Left lung (tissue), 10 donors: ENCODE data around the gene CDC42BPA. TPM values are rescaled to one million over a fixed set of nuclear protein-coding genes. Genes with fewer than 3 reads are reported as not detected.
A peak's percentile ranks its signal among the peaks of the same experiment; 100 is the strongest.
"Not testable (repeated sequence)": the region's sequence is repeated elsewhere in the genome, so short reads cannot be mapped to it uniquely, and the experiment has no call there.

Source experiments
- ATAC-seq: fragments of 200-7000 bp; cut with Tn5 transposase; one replicate; pipeline ENCODE4 v1.9.1; 2020; ENCODE audit warnings: moderate library complexity
- DNase-seq, 4 donors: peaks; one replicate each; pipeline ENCODE4 v3.0.0-alpha.2; 2013 to 2020
- H3K27ac ChIP-seq, 2 donors: fragments of 200-600 bp; sonication (generic) in 1 of 2; one replicate each; pipeline versions ENCODE4 v1.5.0 to v1.8.0; 2020 to 2021
- H3K27me3 ChIP-seq, 2 donors: fragments of 200-600 bp; sonication (generic) in 1 of 2; one replicate each; pipeline versions ENCODE4 v1.5.0 to v1.8.0; 2020 to 2021
- H3K36me3 ChIP-seq, 2 donors: fragments of 200-600 bp; sonication (generic) in 1 of 2; one replicate each; pipeline versions ENCODE4 v1.5.0 to v1.8.0; 2020 to 2021
- H3K4me1 ChIP-seq, 2 donors: fragments of 200-600 bp; one replicate each; pipeline ENCODE4 v1.8.0; 2021
- H3K4me3 ChIP-seq, 2 donors: fragments of 200-600 bp; sonication (generic) in 1 of 2; one replicate each; pipeline versions ENCODE4 v1.5.0 to v1.8.0; 2020 to 2021; ENCODE audit warnings: mild to moderate bottlenecking in 1 of 2
- H3K9me3 ChIP-seq, 2 donors: fragments of 200-600 bp; sonication (generic) in 1 of 2; one replicate each; pipeline versions ENCODE4 v1.5.0 to v1.8.0; 2020 to 2021
- intact Hi-C, 2 donors: fragments of 100-400 bp; cut with DNase I; formaldehyde crosslinking; loops; one replicate each; pipeline versions ENCODE4 v1.11.2 to v1.14.2; 2022
- polyA plus RNA-seq, 6 donors: library from polyadenylated mRNA; unstranded; fragments of 120-200 nt; gene quantifications; one replicate each; pipeline ENCODE4 v1.2.1, GENCODE V29; 2013; ENCODE audit not compliant: insufficient read length in 6 of 6
- total RNA-seq, 2 donors: library from RNA; stranded (reverse); fragmentation: NEBNext Ultra II Directional; extraction: Animal tissue kit (Norgen Biotek cat#: 25700); gene quantifications; one replicate each; pipeline ENCODE4 v1.2.1, GENCODE V29; 2021
- TF ChIP-seq, protein P1 (sequence below), 2 donors: fragments of 200-600 bp; sonication (generic) in 1 of 2; IDR thresholded peaks; one replicate each; pipeline versions ENCODE4 v1.5.0 to v1.8.0; 2021; ENCODE audit warnings: antibody characterized with exemption in 2 of 2
- donor health status: DM: no; HTN: yes; CAD: no.
- donor health status: DM: no; HTN: no; CAD: no.

The CDC42BPA gene
- total and polyA plus RNA-seq, 8 donors = 35.8 to 49.0 (median 43.4) TPM

DNA sequence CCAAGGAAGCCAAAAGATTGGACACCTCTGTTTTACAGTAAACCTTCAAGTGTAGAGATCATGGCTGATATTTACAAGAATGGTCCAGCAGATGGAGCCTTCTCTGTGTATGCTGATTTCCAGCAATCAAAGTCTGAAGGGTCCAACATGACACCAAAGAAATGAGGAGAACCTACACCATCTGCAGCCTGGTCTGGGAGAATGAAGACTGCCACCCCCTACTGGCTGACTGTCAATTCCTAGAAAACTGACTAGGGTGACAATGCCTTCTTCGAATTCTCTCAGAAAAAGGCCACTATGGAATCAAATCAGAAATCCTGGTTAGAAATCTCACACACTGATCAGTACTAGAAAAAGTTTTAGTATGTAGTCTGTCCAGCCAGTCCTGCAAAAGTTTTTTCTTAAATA lies 83.3 kb downstream of the CDC42BPA start:
- ATAC-seq (peak; percentile 74), DNase-seq (peak in 2 of 4 donors; percentile 14 to 44)
- Histone ChIP-seq H3K36me3 (no peaks in the 10 kb centered on the region), H3K9me3 (no peaks in the 10 kb centered on the region), H3K27me3 (no peaks in the 10 kb centered on the region), H3K27ac (no peak overlapping the region), H3K4me3 (no peak overlapping the region), H3K4me1 (no peaks in the 10 kb centered on the region)
- TF ChIP-seq, protein P1, sequence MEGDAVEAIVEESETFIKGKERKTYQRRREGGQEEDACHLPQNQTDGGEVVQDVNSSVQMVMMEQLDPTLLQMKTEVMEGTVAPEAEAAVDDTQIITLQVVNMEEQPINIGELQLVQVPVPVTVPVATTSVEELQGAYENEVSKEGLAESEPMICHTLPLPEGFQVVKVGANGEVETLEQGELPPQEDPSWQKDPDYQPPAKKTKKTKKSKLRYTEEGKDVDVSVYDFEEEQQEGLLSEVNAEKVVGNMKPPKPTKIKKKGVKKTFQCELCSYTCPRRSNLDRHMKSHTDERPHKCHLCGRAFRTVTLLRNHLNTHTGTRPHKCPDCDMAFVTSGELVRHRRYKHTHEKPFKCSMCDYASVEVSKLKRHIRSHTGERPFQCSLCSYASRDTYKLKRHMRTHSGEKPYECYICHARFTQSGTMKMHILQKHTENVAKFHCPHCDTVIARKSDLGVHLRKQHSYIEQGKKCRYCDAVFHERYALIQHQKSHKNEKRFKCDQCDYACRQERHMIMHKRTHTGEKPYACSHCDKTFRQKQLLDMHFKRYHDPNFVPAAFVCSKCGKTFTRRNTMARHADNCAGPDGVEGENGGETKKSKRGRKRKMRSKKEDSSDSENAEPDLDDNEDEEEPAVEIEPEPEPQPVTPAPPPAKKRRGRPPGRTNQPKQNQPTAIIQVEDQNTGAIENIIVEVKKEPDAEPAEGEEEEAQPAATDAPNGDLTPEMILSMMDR (IDR thresholded peaks at IDR 0.05) = peak; percentile 17 to 30
- intact Hi-C loops = loop anchor here in 1 of 2 donors (10.0 kb wide), 1 partner anchor 200 kb away; no protein-coding TSS in a partner anchor

DNA sequence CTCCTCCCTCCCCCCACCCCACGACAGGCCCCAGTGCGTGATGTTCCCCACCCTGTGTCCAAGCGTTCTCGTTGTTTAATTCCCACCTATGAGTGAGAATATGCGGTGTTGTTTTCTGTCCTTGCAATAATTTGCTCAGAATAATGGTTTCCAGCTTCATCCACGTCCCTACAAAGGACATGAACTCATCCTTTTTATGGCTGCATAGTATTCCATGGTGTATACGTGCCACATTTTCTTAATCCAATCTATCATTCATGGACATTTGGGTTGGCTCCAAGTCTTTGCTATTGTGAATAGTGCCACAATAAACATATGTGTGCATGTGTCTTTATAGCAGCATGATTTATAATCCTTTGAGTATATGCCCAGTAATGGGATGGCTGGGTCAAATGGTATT lies 87.2 kb downstream of the CDC42BPA start:
- ATAC-seq, H3K4me1 ChIP-seq, H3K27ac ChIP-seq, H3K36me3 ChIP-seq, H3K27me3 ChIP-seq, DNase-seq, H3K4me3 ChIP-seq, H3K9me3 ChIP-seq: not testable (repeated sequence)
- intact Hi-C loops = loop anchor here in 1 of 2 donors (10.0 kb wide), 1 partner anchor 204 kb away; no protein-coding TSS in a partner anchor

DNA sequence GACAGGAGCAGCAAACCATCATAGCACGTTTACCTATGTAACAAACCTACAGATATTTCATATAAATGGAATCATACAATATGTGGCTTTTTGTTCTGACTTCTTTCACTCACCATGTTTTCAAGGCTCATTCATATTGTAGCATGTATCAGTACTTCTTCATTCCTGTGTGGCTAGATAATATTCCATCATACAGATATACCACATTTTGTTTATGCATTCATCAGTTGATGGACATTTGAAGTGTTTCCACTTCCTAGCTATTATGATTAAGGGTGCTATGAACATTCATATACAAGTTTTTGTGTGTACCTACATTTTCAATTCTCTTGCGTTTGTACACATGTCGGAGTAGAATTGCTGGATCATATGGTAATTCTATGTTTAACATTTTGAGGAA lies 90.1 kb downstream of the CDC42BPA start:
- no peak overlapping the region for H3K4me3 ChIP-seq
- no peaks in the 10 kb centered on the region for H3K36me3 ChIP-seq
- TF ChIP-seq, protein P1 (IDR thresholded peaks at IDR 0.05) = no peak
- H3K9me3 ChIP-seq = no peaks in the 10 kb centered on the region
- DNase-seq (no peak), ATAC-seq (no peak)
- no peaks in the 10 kb centered on the region for H3K27me3 ChIP-seq
- peaks cover 0 to 11% of the 10 kb centered on the region in 2 donors for H3K4me1 ChIP-seq
- no peak overlapping the region for H3K27ac ChIP-seq
- intact Hi-C loops = no loop called here

DNA sequence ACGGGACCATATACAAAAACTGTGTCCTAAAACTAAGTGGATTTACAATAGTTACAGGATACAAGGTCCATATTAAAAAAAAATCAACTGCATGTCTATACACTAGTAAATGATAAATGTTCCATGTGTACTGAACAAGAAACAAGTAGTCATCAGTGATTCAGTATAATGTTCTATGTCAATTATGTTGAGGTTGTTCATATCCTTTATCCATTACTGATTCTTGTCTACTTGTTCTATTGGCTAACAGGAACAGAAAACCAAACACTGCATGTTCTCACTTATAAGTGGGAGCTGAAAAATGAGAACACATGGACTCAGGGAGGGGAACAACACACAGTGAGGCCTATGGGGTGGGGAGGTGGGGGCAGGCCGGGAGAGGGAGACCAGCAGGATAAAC lies 90.5 kb downstream of the CDC42BPA start:
- intact Hi-C loops = no loop called here
- H3K9me3 ChIP-seq = no peaks in the 10 kb centered on the region
- H3K4me1 ChIP-seq = peaks cover 0 to 15% of the 10 kb centered on the region in 2 donors
- DNase-seq (no peak), ATAC-seq (no peak)
- H3K4me3 ChIP-seq = no peak overlapping the region
- TF ChIP-seq, protein P1 (IDR thresholded peaks at IDR 0.05) = no peak
- no peaks in the 10 kb centered on the region for H3K36me3 ChIP-seq
- H3K27me3 ChIP-seq = no peaks in the 10 kb centered on the region
- H3K27ac ChIP-seq = no peak overlapping the region

DNA sequence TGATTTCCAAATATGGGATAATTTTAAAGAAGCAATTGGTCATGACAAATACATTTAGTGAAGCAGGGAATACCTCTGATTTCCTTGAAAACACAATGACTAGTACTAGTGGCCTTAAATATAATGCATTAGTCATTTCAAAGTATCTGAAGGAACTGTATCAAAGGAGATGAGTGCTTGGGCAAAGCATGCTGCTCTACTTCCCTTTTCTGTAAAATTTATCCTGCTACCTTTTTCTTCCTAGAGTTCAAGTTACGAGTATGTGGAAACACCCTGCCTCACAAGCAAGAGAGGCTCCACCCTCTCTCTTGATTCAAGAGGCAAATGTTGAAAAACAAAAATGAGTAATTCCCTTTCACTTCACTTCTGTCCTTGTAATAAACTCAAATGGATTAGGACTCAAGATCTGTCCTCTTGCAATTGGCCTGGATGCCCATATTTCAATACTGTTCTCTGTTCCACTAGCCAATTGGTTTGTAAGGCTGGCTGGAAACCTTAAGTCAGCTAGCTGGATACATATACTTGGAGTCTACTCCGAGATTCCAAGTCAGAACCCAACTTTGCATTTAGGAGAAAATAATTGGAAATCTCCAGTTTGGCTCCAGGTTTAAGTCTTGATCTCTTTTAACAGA lies 92.5 kb downstream of the CDC42BPA start:
- Histone ChIP-seq H3K27ac (no peak overlapping the region), H3K27me3 (no peaks in the 10 kb centered on the region)

More for the DNA sequence above, 92.5 kb downstream of the CDC42BPA start:
- intact Hi-C loops = no loop called here
- no peaks in the 10 kb centered on the region for H3K9me3 ChIP-seq
- no peaks in the 10 kb centered on the region for H3K36me3 ChIP-seq
- H3K4me1 ChIP-seq = peaks cover 0 to 16% of the 10 kb centered on the region in 2 donors
- H3K4me3 ChIP-seq = no peak overlapping the region
- TF ChIP-seq, protein P1 (IDR thresholded peaks at IDR 0.05) = no peak
- DNase-seq (peak in 2 of 4 donors; percentile 4 to 21), ATAC-seq (peak; percentile 91)
